Spleen (tissue), 7 donors: ENCODE results near the gene ATP6V0C.

Source experiments
- CTCF ChIP-seq, 11 experiments: fragments of 200-600 bp in 7 of 11; fragments of 450-650 bp in 4 of 11; sonication (generic) in 4 of 11; IDR thresholded peaks in 8 of 11; conservative IDR thresholded peaks in 3 of 11; 1 replicate in 7 of 11; 2 replicates in 4 of 11; pipeline versions ENCODE4 v1.4.0 to v1.8.0; 2016 to 2021; ENCODE audit warnings: antibody characterized with exemption in 11 of 11, inconsistent platforms in 4 of 11, mild to moderate bottlenecking in 1 of 11
- POLR2A ChIP-seq, 3 donors: fragments of 450-650 bp; IDR thresholded peaks; one replicate each; pipeline ENCODE4 v1.5.1; 2017; ENCODE audit warnings: antibody characterized with exemption in 3 of 3, mild to moderate bottlenecking in 1 of 3
- donor health status: DM: no; HTN: no; CAD: no; lungs with moderate emphysema.
- donor health status: DM: no; HTN: no; CAD: no.
- donor health status: DM: no; HTN: no; CAD: no.

DNA sequence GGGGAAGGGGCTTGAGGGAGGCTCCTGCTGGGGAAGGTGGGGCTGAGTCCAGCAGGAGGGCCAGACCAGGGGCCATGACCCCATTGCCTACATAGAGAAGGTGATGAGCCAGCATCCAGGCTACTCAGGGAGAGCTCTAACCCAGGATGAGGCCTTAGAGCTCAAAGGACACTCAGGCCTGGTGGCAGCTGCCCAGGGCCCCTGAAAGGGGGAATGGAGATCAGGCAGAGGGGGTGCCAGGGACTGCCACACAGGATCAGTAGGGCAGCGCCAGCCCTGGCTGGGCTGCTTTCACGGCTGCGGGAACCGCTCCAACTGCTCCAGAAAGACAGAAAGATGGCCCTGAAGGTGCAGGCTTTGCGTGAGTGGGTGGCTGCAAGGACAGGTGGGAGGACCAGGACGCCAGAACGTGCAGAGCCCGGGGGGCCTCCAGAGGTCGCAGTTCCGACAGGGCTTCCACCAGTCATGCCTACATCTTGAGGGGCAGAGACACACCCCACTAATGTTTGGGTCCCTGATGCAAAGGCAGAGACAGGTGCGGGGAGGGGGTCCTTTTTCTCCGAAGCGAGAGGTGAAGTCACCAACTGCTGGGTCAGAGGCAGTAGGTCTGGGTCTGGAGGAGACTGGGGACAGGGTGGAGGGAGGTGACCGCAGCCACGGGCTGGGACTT, 882 bp upstream of the ATP6V0C start:
- no peak for TF ChIP-seq POLR2A (IDR thresholded peaks at IDR 0.05)
- TF ChIP-seq CTCF (IDR thresholded peaks at IDR 0.05 in 8 of 11, conservative IDR thresholded peaks at IDR 0.05 in 3 of 11) = peak in 3 of 11 experiments; percentile 5 to 31 (median 9)
